ENCODE data around the gene FIGNL1.

DNA sequence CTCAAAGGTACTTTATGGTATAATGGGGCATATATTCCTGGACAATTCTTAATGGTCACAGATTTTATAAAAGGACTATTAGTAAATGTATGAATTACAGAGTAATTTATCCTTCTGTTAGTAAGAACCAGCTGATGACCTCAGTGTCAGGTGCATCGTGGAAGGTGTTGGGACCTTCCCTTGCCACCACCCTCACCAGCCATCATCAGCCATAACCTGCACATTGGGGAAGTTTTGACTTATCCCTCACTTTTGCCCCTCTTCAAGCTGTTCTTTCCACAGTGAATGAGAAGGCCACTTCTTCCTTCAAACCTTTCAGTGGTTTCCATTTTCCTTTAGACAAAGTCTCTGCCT, 52.2 kb downstream of the FIGNL1 start:
- TF ChIP-seq EZH2 (IDR thresholded peaks at IDR 0.05) (no peak), POLR2AphosphoS5 (IDR thresholded peaks at IDR 0.05; ENCODE audit: borderline replicate concordance, low read depth, low read length) (no peak), FOXP2 (optimal IDR thresholded peaks at IDR 0.05; ENCODE audit: control extremely low read depth, extremely low read length, insufficient read depth) (no peak)

All from SK-N-MC (cell line).